HepG2 (cell line): Measurements from ENCODE around the gene SERPIND1.
A peak's percentile ranks its signal among the peaks of the same experiment; 100 is the strongest.

ENCODE experiments used
- FOXP1 ChIP-seq, 2 experiments: fragments of 450-650 bp in 1 of 2; IDR thresholded peaks; 2 replicates each; pipeline ENCODE4 v1.6.1; 2017 to 2018; ENCODE audit warnings: antibody characterized with exemption in 1 of 2
- HMGXB4 ChIP-seq, 2 experiments: sonication (generic) in 1 of 2; formaldehyde crosslinking in 1 of 2; IDR thresholded peaks; 2 replicates each; pipeline versions ENCODE4 v1.4.0 to v1.6.1; 2018 to 2020; ENCODE audit warnings: missing genetic modification reagents in 2 of 2, borderline replicate concordance in 1 of 2, low read depth in 1 of 2, mild to moderate bottlenecking in 1 of 2, missing biosample characterization in 1 of 2
- HNF4G ChIP-seq, 2 experiments: sonication (generic) in 1 of 2; formaldehyde crosslinking in 1 of 2; IDR thresholded peaks; 2 replicates each; pipeline versions ENCODE4 v1.4.0 to v1.6.1; 2011 to 2020; ENCODE audit warnings: borderline replicate concordance in 2 of 2, low read depth in 2 of 2, mild to moderate bottlenecking in 2 of 2, low read length in 1 of 2, missing genetic modification reagents in 1 of 2, moderate library complexity in 1 of 2
- JUN ChIP-seq: sonication (generic); formaldehyde crosslinking; IDR thresholded peaks from 2 replicates; pipeline ENCODE4 v1.4.0; 2020; ENCODE audit warnings: mild to moderate bottlenecking, missing genetic modification reagents
- NFIC ChIP-seq: IDR thresholded peaks from 2 replicates; pipeline ENCODE4 v1.6.1; 2012; ENCODE audit warnings: mild to moderate bottlenecking, low read length, inconsistent platforms
- POGZ ChIP-seq: sonication (generic); formaldehyde crosslinking; IDR thresholded peaks from 2 replicates; pipeline ENCODE4 v1.4.0; 2020; ENCODE audit warnings: mild to moderate bottlenecking, missing genetic modification reagents
- RARG ChIP-seq: sonication (generic); formaldehyde crosslinking; IDR thresholded peaks from 2 replicates; pipeline ENCODE4 v1.4.0; 2020; ENCODE audit warnings: low read depth, mild to moderate bottlenecking, missing genetic modification reagents
- ZNF264 ChIP-seq: sonication (generic); formaldehyde crosslinking; IDR thresholded peaks from 2 replicates; pipeline ENCODE4 v1.4.0; 2020; ENCODE audit warnings: missing genetic modification reagents
- ZNF3 ChIP-seq: IDR thresholded peaks from 2 replicates; pipeline ENCODE4 v1.7.0; 2017; ENCODE audit warnings: inconsistent platforms
- TF ChIP-seq, protein P1 (sequence below): sonication (generic); formaldehyde crosslinking; IDR thresholded peaks from 2 replicates; pipeline ENCODE4 v1.5.0; 2020; ENCODE audit warnings: mild to moderate bottlenecking, missing genetic modification reagents, moderate library complexity

DNA sequence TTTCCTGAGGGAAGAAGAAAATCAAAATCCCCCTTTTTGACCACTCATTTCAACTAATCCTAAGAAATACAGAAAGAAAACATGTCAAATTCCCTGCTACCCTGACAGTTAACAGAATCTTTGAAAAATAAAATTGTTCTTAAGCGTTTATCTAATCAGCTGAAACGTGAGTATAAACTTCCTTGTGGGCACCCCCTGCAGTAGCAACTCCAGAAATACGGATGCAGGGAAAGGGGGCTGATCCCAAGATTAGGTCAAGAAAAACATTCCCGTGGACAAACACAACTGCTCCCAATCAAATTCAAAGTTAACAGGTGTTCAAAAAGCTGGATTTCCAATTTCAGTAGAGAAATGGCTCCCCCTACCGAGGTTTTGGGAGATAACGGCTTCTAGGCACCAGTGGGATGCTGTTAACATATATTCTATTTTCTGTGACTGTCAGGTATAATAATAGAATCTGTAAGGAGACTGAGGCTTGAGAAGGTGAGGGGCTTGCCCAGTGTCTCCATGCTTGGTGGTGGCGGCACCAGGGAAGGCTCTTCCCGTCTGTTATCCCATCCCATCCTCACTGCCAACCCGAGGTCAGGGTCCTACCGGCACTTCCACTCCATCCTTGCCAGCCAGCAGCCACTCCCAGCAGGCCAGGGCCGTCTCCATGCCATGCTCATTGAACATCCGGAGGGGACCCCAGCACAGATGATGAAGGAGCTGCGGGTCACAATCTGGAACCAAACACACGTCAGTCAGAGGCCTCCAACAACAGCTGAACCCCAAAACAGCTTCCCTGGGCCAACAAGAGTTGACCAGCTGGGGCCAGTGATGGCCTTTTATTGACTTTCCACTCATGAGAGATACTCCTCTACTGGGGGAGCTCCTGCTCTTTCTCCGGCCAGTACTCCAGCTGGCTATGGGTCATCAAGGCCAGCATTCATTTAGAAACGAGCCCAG is 32.0 kb upstream of the SERPIND1 start:
- no peak for TF ChIP-seq FOXP1 (IDR thresholded peaks at IDR 0.05)
- no peak for TF ChIP-seq FOXP1 (CRISPR knock-in tag; IDR thresholded peaks at IDR 0.05)
- no peak for TF ChIP-seq JUN (CRISPR knock-in tag)
- TF ChIP-seq HMGXB4 (CRISPR knock-in tag; IDR thresholded peaks at IDR 0.05; ENCODE audit: borderline replicate concordance in 1 of 2, low read depth in 1 of 2) = no peak
- no peak for TF ChIP-seq ZNF264 (CRISPR knock-in tag)
- TF ChIP-seq HNF4G (IDR thresholded peaks at IDR 0.05; ENCODE audit: borderline replicate concordance, low read depth, low read length) = no peak
- TF ChIP-seq HNF4G (CRISPR knock-in tag; IDR thresholded peaks at IDR 0.05; ENCODE audit: borderline replicate concordance, low read depth) = no peak
- TF ChIP-seq POGZ (CRISPR knock-in tag) = no peak
- no peak for TF ChIP-seq ZNF3
- TF ChIP-seq NFIC = no peak
- no peak for TF ChIP-seq RARG (CRISPR knock-in tag)
- TF ChIP-seq, protein P1, sequence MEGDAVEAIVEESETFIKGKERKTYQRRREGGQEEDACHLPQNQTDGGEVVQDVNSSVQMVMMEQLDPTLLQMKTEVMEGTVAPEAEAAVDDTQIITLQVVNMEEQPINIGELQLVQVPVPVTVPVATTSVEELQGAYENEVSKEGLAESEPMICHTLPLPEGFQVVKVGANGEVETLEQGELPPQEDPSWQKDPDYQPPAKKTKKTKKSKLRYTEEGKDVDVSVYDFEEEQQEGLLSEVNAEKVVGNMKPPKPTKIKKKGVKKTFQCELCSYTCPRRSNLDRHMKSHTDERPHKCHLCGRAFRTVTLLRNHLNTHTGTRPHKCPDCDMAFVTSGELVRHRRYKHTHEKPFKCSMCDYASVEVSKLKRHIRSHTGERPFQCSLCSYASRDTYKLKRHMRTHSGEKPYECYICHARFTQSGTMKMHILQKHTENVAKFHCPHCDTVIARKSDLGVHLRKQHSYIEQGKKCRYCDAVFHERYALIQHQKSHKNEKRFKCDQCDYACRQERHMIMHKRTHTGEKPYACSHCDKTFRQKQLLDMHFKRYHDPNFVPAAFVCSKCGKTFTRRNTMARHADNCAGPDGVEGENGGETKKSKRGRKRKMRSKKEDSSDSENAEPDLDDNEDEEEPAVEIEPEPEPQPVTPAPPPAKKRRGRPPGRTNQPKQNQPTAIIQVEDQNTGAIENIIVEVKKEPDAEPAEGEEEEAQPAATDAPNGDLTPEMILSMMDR (CRISPR knock-in tag) = peak; percentile 71
